Hematopoietic multipotent progenitor cell (in vitro differentiated cells): ENCODE results near the gene EBF4. TPM values are rescaled to one million over a fixed set of nuclear protein-coding genes. Genes with fewer than 3 reads are reported as not detected.
"Not testable (repeated sequence)": the region's sequence is repeated elsewhere in the genome, so short reads cannot be mapped to it uniquely, and the experiment has no call there.

ENCODE experiments used
- DNase-seq, 3 donors: peaks; one replicate each; pipeline ENCODE4 v3.0.0-alpha.2; 2011 to 2015; ENCODE audit warnings: low read depth in 2 of 3, low spot score in 2 of 3
- small RNA-seq: library from RNA; depleted of rRNA; stranded (forward); fragments of <200 nt; gene quantifications from one replicate; pipeline ENCODE3, GENCODE V24; 2012
- total RNA-seq: library from RNA; depleted of rRNA; stranded (reverse); fragments of >200 nt; gene quantifications from one replicate; pipeline ENCODE4 v1.2.3, GENCODE V29; 2012

EBF4 gene
- total RNA-seq, 1 donor: 6.2 TPM

DNA sequence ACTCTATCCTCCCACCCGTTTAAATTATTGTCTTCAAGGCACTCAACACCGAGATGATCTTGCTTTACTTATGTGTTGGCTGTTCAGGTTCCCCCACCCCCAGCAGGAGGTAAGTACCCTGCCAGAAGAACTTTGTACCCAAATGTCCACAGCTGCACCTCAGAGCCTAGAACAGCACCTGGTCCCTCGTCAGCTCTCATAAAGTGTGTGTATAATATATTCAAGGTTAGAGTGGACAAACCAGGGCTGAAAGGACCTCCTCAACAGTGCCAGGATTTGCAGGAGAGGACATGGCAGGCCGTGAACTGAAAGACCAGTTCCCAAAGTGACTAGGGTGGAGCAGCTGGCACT is 113.7 kb downstream of the EBF4 start:
- no peak for DNase-seq

DNA sequence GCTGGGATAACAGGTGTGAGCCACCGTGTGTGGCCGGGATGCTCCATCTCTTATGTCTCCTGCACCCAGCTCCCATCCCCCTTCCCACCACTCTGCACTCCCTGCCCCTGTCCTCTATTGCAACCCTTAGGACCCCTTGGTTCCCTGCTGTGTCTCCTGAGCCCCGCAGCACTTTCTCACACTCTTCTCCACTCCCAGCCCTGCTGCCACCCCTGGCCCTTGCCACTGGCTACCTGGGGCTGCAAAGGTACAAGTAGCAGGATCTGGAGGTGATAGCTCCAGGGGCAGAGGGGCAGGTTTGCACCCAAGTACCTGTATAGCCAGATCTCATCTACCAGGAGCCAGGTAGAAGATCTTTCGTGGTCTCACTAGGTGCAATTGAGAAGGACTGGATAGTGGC is 114.4 kb downstream of the EBF4 start:
- no peak for DNase-seq

DNA sequence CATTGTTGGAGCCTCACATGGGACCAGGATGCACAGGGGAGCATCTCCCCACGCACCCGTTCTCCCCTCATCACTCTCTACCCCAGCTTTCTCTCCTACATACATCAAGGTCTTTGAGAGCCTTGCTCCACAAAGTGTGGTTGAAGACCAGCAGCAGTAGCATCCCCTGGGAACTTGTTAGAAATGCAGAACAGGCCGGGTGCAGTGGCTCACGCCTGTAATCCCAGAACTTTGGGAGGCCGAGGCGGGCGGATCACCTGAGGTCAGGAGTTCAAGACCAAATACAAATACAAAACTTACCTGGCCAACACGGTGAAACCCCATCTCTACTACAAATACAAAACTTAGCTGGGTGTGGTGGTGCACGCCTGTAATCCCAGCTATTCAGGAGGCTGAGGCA is 115.3 kb downstream of the EBF4 start:
- DNase-seq: not testable (repeated sequence)

DNA sequence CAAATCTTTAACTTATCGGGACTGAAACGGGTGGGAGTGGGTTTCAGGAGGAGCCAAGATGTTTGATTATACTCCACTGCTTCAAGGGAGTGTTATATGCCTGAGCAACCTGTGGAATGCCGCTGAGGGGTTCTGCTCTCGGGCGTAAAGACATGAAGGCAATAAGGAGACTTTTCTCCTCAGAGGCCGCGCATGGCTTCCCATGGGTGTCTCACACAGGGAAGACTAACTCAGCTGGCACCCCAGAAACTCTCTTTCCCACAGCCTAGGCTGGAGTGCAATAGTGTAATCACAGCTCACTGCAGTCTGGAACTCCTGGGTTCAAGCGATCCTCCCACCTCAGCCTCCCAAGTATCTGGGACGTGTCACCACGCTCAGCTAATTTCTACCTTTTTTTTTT is 117.1 kb downstream of the EBF4 start:
- no peak for DNase-seq

Small RNAs within 50 kb of the gene (small RNA-seq; reads per million reads assigned to genes)
- not detected for gene SNORA51
- not detected for gene SNORD110
- gene SNORD56: not detected
- gene SNORD57: not detected
- not detected for gene SNORD86

Other genes with a start within 250 kb of the EBF4 start
- gene SNRPB, start 222.0 kb upstream of the EBF4 start, total RNA-seq: 182 TPM
- 4.8 TPM for gene ZNF343, start 183.9 kb upstream of the EBF4 start, total RNA-seq
- gene TMC2, start 156.2 kb upstream of the EBF4 start, total RNA-seq: not detected
- gene NOP56, start 40.1 kb upstream of the EBF4 start, total RNA-seq: 183 TPM
- 130 TPM for gene IDH3B, start 28.6 kb upstream of the EBF4 start, total RNA-seq
- gene CPXM1, start 107.8 kb downstream of the EBF4 start, total RNA-seq: 150 TPM
- gene C20orf141, start 122.2 kb downstream of the EBF4 start, total RNA-seq: not detected
- not detected for gene TMEM239, start 123.6 kb downstream of the EBF4 start, total RNA-seq
- 64.9 TPM for gene PCED1A, start 147.9 kb downstream of the EBF4 start, total RNA-seq
- 58.2 TPM for gene VPS16, start 148.0 kb downstream of the EBF4 start, total RNA-seq
- 45.0 TPM for gene PTPRA, start 180.7 kb downstream of the EBF4 start, total RNA-seq